NCI-H2081 treated with DMSO at 0.1 percent for 48 hours (cell line): ENCODE data around the gene NFILZ.

Experiments used
- DNase-seq: peaks from one replicate; lab custom pipeline; 2025; lab: John Stamatoyannopoulos, UW

The NFILZ gene

GRCh38 chr19:8629996-8630683, at the start of gene NFILZ:
Gene NFILZ (plus strand): TSS chr19:8630633. CDS start chr19:8676766, 46,133 bp downstream.
- DNase-seq, result no peak

GRCh38 chr19:8580710-8581281, 49.6 kb upstream of the NFILZ start:
- DNase-seq, result no peak

DNA sequence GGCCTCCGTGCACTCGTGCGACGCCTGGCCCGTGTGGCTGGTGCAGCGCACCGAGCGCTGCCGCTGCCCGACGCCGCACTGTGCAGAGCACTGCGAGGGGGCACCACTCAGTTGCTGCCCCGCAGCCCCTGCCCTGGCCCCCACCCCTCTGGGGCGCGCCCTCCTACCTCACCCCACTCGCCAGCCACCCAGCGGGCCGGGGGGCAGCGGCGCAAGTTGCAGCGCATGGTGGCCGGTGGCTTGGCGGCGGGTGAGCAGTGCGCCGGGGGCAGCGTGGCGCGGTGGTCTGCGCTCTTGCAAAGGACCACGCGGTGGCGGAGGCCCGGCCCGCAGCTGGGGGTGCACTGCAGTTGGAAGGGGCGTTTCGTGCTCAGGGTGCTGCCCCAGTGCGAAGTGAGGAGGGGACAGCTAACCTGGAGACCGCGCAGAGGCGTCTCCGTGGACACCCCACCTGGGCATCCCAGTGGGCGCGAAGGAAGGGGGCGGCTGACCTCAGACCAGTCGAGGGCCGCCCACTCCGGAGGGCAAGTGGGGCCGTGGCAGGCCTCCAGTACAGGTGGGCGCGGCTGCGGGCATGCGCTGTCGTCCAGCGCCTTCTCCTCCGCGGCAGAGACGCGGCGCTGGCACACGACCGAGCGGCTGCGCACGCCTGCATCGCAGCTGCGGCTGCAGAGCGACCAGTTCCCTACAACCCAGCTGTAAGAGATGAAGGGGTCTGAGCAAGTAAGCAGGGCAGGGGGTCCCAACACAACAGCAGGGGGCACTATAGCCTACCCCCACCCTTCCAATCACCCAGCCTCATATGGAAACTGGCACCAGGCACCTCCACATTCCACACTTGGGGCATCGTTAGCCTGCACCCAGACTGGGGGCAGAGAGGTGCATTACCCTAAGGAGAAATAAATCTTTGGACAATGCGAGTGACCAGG, 45.2 kb upstream of the NFILZ start:
- DNase-seq, result no peak

- DNase-seq, result no peak
Measured at GRCh38 chr19:8585894-8586750, 44.3 kb upstream of the NFILZ start.

- DNase-seq, result no peak
Measured at GRCh38 chr19:8589177-8589714, 41.2 kb upstream of the NFILZ start.

DNA sequence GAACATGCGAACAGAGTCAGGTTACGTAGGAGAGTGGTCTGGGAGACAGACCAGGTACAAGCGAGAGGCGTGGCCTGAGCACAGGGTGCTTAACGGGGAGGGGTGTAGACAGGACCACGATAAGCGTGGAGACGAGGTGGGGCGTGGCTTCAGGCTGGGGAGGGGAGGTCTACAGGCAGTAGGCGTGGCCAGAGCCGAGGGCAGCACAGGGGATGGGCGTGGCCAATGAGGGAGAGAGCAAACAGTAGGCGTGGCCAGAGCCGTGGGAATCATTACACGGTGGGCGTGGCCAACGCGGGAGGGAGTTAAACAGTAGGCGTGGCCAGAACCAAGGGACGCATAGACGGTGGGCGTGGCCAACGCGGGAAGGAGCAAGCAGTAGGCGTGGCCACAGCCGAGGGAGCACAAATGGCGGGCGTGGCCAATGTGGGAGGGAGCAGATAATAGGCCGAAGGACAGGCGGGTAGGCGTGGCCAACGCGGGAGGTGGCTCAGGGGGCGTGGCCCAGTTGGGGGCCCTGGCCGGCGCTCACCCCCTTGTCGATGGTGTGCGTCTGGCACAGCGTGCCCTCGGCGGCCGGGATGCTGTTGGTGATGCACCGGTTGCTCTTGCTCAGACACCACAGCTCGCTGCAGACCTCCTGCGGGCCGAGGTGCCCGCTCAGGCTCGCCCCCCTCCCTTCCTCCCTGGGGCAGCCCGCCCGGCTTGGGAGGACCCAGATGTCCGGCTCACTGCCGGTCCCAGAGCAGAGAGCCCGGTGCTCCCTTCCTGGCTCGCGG, 38.0 kb upstream of the NFILZ start:
- no peak for DNase-seq

DNA sequence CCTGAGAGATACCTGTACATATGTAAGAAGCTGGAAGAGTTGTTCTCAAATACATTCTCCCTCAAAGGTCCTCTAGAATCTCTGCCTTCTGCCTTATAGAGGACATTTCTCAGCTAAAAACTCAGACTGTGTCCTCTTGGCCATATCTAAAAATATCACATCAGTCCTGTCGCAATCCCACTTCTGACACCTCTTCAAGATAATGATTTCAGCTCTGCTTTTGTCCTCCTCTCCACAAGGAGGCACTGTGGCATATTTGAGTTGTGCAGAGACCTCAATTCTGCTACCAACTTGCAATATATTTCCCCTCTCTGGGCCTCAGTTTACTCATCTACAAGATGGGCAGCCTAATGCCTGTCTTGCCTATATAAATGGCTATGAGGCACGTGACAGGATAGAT, 36.5 kb upstream of the NFILZ start:
- DNase-seq, result no peak

GRCh38 chr19:8595651-8596050, 34.8 kb upstream of the NFILZ start:
- DNase-seq, result no peak

DNA sequence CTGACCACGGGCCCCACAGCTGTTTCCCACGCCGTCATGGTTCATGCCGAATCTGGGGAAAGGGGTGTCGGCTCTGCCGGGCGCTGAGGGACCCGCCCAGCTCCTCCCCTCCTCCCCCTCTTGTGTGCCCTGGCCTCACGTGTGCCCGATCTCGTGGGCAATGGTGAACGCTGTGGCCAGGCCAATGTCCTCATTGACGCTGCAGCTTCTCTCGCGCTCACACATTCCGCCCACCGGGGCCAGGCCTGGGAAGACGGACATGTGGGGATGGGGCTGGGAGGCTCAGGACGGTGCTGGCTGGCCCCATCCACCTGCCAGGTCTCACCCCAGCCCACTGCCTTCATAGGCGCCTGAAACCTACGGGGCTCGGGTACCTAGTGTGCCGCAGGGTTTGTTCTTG, 34.3 kb upstream of the NFILZ start:
- no peak for DNase-seq

DNA sequence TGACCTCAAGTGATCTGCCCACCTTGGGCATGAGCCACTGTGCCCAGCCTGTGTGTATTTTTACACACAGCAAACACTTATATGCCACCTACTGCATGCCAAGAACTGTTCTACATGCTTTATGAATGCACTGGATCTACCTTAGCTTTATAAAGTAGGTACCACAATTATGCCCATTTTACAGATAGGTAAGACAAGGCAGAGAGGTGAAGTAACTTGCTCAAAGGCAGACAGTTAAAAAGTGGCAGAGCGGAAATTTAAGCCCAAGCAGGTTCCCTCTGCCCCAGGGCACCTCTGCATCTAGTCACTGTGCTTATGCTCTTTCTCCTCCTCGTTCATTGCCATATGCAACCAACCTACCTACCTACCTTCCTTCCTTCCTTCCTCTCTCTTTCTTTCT, 30.4 kb upstream of the NFILZ start:
- no peak for DNase-seq

- DNase-seq, result no peak
Measured at GRCh38 chr19:8600816-8601215, 29.6 kb upstream of the NFILZ start.

- DNase-seq, result no peak
Measured at GRCh38 chr19:8601796-8602195, 28.6 kb upstream of the NFILZ start.

- DNase-seq, result no peak
Measured at GRCh38 chr19:8605514-8605913, 24.9 kb upstream of the NFILZ start.

- no peak for DNase-seq
Measured at GRCh38 chr19:8607386-8607785, 23.0 kb upstream of the NFILZ start.

DNA sequence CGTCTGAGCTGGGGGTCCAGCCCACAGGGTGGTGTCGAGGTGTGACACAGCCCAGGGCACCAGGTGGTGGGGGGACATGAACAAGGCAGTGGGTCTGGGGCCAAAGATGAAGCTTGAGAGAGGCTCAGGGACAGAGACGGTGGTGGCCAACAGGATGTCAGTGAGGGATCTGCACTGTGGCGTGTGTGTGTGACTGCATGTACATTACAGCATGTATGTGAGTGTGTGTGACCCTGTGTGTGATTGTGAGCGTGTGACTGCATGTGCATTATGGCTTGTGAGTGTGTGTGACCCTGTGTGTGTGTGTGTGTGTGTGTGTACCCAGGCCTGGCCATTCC, 21.5 kb upstream of the NFILZ start:
- no peak for DNase-seq

GRCh38 chr19:8609279-8610040, 21.0 kb upstream of the NFILZ start:
- no peak for DNase-seq

DNA sequence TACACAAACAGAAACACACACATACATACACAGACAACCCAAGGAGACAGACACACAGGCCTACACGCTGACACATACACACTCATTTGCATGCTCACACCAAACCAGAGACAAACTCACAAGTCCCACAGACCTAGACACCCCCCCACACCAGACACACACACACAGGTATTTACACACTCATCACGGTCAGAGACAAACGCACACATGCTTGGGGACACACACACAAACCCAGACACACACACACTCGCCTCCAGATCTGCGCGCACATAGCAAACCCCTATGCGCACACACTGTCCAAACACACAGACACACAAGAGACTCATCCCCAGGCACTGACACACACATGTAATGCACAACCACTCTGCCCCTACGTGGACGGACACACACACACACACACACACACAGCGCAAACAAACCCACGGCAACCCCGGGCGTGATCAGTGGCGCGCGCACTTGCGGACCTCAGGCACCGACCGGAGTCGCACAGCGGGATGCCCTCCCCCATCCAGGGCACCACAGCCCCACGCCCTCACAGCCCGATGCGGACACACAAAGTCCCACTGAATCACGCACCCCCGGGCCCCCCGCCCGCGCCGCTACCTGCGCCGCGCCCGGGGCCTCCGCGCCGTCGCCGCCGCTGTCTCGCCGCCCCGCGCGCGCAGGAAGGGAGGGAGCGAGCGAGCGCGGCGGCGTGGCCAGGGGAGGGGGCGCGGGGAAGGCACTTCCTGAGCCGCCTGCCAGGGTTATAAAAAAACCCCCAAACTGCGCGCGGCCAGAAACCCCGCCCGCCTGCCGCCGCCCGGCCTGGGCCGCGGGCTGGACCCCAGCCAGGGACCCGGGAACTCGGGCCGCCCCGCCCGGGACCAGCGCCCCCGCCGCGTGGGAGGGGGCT, 20.1 kb upstream of the NFILZ start, which contains the start of gene ADAMTS10:
Gene ADAMTS10 (minus strand): TSS at position 675 of the 895 bp plus-strand sequence. CDS start 5,005 bp downstream, outside the sequence.
- DNase-seq, result no peak

GRCh38 chr19:8610936-8611300, 19.5 kb upstream of the NFILZ start:
- DNase-seq, result no peak

DNA sequence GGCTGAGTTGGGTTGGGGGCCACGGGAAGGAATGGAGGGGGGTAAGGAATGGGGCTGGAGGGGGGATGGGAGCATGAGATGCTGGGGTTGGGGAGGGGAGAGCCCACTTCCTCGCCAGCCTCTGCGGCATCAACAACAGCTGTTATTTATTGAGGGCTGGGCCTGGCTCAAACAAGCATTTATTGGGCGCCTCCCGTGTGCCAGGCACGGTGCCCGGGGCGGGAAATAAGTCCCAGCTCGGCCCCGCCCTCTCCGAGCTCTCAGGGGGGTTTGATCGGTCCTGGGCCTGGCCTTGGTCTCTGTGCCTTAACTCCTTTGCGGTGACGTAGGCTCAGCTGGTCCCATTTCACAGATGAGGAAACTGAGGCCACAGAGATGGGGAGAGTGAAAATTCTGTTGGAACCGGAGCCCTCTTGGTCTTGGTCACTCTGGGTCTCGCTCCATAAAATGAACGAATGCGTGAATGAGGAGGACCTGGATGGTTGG, 19.0 kb upstream of the NFILZ start:
- no peak for DNase-seq
